Activated T-cell treated with anti-CD3 and anti-CD28 coated beads for 48 hours (primary cell): ENCODE results near the gene FSTL1.

Experiments used
- DNase-seq: peaks from one replicate; pipeline ENCODE4 v3.0.0-alpha.2; 2020; ENCODE audit warnings: low read depth

The FSTL1 gene

DNA sequence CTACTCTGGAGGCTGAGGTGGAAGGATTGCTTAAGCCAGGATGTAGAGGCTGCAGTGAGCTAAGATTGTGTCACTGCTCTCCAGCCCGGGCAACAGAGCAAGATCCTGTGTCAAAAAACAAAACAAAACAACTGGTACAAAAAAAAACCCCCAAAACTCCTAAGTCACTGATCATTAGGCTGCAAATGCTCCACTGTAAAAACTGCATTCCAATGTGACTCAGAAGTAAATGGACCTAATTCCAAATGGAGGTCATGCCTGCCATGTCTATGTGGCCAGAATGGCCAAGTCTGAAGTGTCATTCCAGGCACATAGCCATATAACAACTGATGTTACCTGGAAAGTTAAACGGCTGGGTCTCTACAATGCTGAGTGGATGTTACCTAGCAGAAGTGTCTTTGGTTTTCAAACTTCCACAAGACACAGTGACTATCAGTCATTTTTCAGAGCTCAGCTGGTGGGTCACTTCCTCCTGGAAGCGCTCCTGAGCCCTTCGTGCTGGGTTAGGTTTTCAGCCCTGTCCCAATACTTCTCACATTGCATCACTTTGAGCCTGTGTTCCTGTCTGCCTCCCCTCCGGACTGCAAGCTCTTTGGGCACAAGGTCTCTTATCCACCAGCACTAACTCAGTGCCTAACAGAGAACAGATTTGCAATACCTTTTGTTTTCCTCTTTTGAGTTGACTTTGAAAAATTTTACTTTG is 10.6 kb downstream of the FSTL1 start:
- no peak for DNase-seq

DNA sequence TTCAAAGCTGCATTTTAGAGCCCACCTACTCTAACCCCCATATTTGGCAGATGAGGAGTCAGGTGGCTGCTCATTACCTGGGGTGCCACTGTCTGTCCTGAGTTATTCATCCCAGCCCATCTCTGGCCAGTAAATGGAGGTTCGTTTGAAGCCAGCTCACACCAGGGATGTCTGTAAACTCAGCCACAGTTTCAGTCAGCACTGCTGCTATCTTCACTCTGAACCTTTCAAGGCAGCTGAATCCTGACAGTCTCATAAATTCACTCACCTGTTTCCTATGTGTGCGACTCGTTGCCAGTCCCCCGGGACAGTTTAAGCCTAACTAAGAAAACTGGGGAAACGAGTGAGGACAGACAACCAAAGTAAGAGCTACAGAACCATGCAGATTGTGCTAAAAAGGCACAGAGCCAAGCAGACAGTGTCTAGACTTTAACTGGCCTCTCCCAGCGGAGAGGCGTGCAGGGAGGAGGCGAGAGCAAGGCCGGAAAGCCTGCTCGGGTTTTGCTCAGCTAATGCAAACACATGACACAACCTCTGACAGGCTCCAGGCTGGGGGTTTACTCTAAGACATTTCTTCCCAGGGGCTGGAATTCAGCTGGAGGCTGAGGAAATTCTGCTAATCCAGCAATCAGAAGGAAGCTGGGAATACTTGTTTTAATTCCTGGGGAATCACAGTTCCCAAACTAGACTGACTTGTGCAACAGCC is 12.0 kb downstream of the FSTL1 start:
- no peak for DNase-seq

DNA sequence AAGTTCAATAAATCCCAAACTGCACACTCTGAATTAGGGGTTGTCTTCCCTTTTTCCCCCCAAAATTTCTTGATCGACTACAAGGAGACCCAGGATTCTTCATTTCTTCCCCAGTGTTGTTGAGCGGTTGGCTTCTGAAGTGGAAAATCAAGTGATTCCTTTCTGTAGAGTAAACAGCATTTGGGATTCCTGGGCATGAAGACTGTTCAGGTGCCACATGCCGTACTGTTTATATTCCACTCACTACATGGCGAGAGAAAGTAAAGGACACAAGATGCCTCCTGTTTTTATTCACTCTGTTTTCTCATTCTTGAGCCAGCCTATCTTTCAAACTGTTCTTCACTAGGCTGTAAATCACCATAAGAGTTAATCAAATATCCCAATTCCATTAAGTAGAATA is 12.6 kb downstream of the FSTL1 start:
- no peak for DNase-seq

DNA sequence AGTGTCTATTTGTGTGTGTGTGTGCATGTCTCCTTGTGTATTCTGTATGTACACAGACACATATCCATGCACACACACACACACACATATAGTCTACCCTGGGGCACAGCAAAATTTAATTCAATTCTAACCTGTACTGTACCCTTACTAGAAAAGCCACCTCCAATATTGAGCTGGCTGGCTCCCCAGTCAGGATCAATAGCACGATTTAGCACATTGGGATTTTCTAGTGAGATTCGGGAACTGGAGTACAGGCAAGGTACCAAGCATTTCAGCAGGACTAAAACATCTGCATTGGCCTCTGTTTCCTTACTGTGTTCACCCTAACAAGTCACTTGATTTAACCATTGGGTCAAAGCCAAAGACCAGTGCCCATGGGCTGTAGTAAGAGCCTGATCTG is 13.2 kb downstream of the FSTL1 start:
- DNase-seq: no peak

DNA sequence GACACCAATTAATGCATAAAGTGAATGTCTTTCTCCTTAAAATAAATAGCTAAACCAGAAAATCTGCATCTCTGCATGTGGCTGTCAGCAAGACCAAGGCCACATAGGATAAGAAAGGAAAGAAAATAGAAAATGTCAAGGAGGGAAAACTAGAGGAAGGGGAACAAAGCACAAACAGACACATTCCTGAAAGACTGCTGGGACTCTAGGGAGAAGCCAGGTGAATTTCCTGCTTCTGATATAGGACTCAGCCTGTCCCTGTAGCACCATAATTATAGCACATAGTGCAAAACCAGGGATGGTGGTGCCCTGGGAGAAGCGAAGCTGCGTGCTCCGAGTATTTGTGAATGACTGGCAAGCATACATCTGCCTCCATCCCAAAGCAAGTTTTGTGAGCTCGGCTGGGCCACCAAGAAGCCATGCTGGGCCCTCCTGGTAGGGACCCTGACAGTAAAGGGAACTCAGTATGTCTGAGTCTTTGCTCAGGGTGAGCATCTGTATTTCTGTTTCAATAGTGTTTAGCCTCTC is 14.2 kb downstream of the FSTL1 start:
- no peak for DNase-seq

DNA sequence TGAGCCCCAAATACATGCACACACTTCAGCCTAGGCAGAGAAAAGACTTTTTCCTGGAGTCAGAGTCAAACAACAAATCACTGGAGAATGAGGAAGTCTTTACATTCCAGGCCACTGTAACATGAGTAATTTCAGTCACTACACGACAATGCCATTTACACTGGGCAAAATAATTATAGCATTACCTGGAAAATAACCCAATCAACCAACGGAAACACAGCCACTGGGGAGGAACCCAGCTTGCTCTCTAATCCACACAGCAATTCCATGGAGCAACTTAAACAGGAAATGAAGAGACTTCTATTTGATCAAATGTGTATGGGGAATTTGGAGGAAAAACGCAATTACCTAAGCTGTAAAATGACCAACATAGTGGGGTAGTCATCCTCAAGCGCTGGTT is 15.2 kb downstream of the FSTL1 start:
- no peak for DNase-seq

DNA sequence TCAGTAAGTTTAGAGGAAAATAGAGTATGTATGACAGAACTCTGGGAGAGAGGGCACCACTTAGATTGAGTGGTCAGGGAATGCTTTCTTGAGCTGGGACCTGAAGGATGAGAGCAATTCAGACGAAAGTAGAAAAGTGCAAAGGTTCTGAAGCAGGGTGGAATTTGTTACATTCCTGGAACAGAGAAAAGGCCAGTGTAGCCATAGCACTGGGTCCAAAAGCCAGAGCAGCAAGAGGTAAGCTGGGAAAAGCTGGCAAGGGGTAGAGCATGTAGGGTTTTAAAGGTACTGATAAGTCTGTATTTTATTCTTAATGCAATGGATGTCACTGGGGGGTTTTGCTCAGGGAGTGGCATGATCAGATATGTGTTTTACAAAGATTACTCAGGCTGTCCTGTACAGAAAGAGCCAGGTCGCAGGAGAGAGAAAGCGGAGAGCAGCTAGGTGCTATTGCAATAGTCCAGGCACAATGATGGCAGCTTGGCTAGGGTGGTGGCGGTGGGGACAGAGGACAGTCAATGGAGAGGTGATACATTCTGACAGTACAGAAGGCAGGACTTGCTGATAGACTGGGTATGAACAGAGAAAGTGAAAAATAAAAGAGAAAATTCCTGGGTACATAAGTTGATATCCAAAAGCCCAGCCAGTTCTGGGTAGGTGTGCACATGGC is 17.0 kb downstream of the FSTL1 start:
- no peak for DNase-seq

DNA sequence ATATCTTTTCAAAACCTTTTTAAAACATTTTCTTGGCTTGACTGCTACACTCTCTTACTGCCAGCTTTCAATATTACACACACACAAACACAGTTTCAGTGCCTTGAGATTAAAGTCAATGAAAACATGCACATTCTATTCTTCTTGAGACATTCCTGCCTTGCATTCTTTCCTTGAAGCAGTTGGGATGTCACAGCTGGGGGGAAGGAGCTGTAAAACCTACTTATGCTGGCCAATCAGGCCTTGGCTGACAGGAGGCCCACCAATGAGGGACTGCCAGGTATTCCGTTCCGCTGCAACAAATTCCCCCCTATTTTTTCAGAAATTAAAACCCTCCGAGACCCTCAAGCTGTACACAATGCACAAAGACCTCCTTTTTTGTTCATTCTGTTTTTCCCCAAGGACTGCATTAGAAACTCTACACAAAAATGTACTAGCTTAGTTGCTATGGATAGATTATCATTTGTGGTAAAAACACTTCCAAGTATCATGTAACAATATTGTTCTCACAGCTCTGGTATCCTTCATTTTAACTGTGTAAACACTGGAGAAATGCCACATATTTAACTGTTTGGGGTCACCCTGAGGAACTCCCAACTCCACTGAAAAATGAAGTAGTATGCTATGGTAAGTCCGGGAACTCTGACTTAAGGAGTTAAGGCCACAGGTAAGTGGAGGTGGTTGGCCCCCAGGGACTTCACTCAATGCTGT is 18.5 kb downstream of the FSTL1 start:
- DNase-seq: no peak

DNA sequence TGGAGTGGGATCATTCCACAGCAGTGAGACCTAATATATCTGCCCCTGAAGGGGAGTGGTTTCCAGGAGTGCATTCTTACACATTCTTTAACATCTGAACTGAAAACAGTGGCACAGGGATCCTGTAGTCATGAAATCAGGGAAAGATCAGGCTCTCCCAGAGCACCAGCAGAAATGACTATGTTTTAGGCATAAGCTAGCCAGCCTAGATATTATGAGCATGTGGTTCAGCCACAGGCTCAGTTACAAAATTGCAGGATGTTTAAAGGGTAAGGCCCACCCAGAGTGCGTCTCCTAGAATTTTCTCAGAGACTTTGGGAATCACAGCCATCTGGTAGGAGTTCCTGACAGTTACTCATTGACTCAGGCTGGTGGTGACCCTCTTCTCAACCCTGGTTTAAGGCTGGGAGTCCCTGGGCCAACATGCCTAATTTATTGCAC is 20.9 kb downstream of the FSTL1 start:
- no peak for DNase-seq

DNA sequence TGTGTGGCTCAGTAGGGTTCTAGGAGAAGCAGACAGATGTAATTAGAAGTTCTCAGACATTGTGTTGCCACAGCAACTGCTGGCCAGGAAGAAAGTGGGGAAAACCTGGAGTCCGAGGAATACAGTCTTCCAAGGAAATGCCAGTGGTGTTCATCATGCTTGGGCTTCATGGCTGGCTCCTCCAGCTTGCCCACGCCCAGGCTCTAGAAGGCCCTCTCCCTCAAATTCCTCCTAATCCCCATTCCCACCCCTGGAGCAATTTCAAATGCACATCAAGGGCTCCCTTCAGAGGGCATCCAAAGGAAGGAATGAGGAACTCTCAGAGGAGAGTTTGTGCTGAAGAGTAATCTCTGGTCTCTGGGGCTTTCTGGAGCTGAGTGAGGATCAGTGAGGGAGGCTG is 21.9 kb downstream of the FSTL1 start:
- DNase-seq: no peak

DNA sequence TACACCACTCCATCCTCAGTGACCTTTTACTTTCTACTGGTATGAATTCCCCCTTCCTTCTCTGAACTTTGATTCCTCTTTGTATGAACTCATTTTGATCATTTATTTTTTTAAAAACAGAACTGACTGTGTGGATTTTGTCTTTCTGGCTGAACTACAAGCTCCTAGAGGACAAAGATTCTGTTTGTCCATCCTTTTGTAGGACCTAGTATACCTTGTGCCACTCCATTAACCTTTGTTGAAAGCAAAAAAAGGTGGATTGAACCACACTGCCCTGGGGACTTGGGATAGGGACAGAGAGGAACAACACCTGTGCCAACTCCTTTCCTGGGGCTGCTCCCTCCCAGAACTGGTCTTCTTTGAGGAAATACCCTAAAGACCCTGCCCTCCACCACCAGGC is 23.6 kb downstream of the FSTL1 start:
- no peak for DNase-seq

DNA sequence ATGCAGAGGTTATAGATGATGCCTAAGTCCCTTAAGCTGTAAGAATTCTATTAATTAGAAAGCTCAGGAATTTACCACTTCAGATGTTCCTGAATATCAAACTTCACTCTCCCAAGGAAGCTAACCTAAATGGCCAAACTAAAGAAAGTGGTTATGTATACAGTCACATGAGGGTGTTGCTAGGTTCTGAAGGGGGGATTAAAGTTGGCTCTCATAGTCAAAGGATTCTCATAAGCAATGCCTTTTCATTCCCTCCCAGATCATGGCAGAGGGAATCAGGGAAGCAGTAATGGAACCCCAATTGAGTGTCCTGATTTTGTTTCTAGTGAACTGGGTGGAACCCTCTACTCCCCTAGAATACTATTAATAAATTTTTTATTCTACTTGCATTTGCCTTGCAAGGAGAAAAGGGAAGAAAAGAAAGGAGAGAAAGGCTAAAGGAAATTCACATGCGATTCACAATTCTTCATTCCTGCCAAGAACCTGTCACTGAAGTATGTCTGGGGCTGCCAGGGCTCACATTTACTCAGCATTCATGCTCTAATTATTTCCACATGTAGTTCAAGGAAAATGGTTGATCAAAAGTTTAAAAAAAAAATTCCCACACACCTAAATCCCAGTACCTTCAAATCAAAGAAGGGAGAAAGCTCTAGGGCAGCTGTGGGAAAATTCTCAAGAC is 25.1 kb downstream of the FSTL1 start:
- no peak for DNase-seq

DNA sequence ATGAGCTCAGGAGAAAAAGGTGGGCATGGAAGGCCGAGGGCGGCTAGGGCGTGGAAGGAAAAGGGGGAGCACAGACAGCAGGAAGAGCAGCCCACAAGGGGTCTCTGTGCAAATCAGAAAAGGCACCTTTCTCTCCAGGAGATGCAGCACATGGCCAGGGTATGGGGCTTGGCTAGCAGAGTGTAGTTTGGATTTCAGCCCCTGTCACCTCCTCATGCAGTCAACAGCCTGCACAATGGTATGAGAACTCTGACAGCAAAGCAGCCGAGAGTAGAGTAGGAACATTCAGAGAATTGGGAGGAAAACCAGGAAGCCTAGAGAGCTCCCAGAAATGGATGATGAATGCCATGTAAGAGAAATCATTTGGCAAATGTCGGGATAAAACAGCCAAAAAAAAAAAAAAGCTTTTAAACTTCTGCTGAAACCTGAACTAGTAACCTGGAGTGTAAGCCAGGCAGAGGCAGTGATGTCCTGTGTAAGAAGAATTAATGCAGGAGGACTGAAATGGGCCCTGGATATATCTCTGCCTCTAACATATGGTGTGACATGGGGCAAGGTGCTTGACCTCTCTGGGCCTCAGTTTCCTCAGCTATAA is 25.7 kb downstream of the FSTL1 start:
- no peak for DNase-seq

DNA sequence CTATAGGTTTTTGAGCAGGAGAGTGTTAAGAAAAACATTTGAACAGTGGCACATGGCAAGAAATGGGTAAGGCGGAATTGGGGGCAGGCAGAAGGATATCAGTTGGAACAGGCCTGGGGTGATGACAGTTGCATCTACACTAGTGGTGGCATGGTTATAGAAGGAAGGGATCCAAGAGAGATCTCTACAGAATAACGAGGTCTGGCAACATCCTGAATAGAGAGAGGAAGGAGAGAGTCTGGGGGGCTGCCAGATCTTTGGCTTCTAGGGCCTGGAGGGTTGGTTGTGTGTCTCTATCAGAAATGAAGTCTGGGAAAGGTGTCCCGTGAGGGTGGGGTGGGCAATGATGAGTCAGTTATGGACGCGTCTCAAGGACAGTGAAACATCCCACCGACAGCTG is 26.3 kb downstream of the FSTL1 start:
- no peak for DNase-seq

DNA sequence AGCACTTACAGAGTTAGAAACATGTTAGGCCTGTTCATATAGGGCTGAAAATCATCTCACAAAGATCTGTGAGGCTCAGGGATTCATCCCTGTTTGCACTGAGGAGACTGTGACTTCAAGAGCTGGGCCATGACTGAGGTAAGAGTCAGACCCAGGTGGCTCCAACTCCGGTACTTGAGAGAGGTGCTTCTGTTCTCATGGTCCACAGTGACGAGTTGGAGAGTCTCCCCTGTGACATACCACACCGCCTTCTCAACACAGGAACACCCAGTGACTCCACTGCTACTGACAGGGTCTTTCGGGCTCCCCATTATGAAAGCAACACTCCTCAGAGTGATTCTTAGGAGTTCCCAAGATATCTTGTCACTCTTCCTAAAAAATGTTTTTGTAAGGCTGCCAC is 27.4 kb downstream of the FSTL1 start:
- DNase-seq: no peak

DNA sequence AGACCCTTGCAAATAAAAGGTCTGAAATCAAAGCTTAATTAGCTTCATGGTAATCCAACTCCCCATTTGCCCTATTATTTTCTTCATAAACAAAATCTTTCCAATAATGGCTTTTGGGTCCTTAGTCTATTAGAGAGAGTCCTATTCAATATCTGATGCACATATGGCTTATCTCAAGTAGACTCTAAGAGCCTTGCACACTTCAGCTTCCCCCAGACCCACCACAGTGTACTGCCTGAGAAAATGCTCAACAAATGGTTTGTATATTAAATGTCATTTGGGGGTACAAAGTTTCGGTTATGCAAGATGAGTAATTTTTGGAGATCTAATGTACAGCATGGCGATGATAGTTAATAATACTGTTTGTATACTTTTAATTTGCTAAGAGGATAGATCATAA is 28.9 kb downstream of the FSTL1 start:
- no peak for DNase-seq

DNA sequence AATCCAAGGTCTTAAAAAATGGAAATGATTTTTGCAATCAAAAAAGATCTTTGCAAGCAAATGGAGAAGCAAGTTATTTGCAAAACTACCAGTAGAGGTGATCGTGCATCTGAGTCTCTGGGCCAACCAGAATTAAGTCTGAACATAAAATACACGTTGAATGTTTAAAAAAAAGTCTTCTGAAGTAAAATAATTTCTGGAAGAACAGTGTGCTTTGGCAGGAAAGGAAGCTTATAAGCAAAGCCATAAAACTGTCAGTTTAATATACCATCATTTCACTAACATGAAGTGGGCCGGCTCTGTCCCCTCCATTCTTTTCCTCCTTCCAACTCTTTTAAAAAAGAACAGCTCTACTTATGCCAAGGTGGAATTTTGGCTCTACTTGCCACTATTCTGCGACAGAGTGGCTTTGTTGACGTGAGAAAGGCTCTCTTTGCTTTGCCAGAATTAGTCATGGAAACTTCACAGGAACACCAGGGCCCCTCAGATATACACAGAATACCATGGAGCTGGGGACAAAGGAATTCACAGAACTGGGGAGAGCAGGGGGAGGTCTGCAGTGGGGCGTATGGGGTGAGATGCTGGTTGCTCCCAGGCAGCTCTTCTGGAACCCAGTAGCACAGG is 29.8 kb downstream of the FSTL1 start:
- no peak for DNase-seq

DNA sequence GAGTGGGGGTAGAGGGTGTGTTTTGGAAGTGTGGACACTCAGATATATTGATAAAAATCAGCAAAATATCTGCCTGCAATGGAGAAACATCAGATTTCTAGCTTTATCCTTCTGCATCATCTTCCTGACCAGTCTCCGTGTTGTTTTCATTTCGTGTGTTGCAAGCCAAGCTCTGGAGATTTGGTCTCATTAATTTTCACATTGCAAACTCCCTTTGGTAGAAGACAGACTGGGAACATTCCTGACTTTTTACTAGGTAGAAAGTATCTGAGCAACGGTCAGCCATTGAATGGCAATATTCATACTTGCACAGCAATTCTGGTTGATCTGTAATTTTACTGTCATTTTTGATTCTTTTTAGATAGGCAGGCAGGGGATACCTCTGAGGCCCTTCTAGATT is 30.4 kb downstream of the FSTL1 start:
- DNase-seq: no peak

DNA sequence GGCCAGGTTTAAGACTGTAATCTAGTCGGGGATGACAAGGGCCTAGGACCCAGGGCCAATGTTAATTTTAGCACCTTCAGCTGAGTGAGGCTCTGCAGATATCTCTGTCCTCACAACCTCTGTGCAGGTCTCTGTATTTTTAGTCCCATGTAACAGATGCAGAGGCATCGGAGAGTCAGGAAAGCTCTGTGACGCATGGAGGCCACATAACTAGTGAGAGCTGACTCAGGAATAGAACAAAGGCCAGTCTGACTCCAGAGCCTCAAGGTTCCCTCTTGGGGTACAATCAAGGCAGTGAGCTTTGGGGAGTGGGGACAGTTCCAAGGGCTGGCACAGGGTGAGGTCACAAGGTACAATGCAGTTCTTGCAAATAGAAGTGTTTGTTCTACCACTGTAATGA is 31.0 kb downstream of the FSTL1 start:
- DNase-seq: no peak

DNA sequence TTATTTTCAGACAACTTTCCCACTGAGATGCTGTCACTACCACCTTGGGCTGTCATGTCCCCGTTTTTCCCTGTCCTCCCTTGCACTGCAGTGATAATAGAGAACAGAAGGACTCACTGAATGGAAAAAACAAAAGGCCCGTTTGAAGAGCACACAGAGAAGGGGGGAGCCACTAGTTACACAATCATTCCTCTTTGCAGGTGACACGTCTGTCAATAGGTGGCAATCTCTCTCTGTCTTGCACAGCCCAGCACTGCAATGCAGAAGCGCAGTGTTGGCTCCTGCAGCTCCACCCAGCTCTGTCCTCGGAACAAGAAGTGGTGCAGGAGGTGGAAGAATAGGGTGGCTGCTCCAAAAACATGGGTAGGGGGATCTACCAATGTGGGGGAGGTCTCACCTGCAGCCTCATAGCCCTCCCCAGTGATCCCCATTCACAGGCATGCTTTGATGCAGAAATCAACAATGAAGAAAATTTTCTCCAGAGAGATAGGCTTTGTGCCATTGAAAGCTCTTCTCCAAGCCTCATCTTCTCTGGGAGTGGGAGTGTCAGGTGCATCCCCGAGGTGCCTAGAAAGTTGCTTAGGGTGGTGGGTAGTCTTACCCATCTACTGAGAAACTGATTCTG is 31.8 kb downstream of the FSTL1 start:
- no peak for DNase-seq

DNA sequence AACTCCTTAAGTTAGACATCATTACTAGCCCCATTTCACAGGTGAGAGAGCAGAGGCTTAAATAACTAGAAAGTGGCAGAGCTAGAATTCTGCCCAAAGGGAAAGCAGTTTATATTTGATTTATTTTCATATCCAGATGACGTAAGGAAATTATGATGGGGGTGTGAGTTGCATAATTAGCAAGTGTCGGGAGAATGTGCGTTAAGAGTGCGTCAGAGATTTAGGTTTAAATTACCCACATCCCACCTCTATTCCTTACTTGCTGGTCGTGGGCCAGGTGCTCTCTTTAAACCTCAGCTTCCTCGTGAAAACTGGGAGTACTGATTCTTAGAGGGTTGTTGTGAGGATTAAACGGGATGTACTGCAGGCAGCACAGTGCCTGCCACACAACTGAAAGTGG is 32.3 kb downstream of the FSTL1 start:
- no peak for DNase-seq
